Right lobe of liver (tissue), 6 donors: ENCODE measurements around the gene SORBS2. TPM values are rescaled to one million over a fixed set of nuclear protein-coding genes. Genes with fewer than 3 reads are reported as not detected.

Experiments
- ATAC-seq, 4 donors: fragments of 200-7000 bp; cut with Tn5 transposase; one replicate each; pipeline ENCODE4 v1.9.1; 2020; ENCODE audit warnings: mild to moderate bottlenecking in 4 of 4, moderate library complexity in 4 of 4
- DNase-seq, 3 donors: peaks; one replicate each; pipeline ENCODE4 v3.0.0-alpha.2; 2020
- H3K27ac ChIP-seq, 3 donors: fragments of 200-600 bp; one replicate each; pipeline ENCODE4 v1.8.0; 2022
- H3K27me3 ChIP-seq, 2 donors: fragments of 200-600 bp; one replicate each; pipeline ENCODE4 v1.8.0; 2022
- H3K36me3 ChIP-seq, 4 donors: fragments of 200-600 bp; sonication (generic) in 1 of 4; one replicate each; pipeline versions ENCODE4 v1.5.1 to v1.8.0; 2017 to 2022; ENCODE audit warnings: control low read depth in 1 of 4
- H3K4me1 ChIP-seq, 4 donors: fragments of 200-600 bp; sonication (generic) in 1 of 4; one replicate each; pipeline versions ENCODE4 v1.5.1 to v1.8.0; 2017 to 2022; ENCODE audit warnings: control low read depth in 1 of 4
- H3K4me3 ChIP-seq, 3 donors: fragments of 200-600 bp; one replicate each; pipeline ENCODE4 v1.8.0; 2022
- H3K9me3 ChIP-seq, 4 donors: fragments of 200-600 bp; sonication (generic) in 1 of 4; one replicate each; pipeline versions ENCODE4 v1.5.1 to v1.8.0; 2017 to 2022; ENCODE audit warnings: control low read depth in 1 of 4
- POLR2A ChIP-seq: fragments of 450-650 bp; IDR thresholded peaks from one replicate; pipeline ENCODE4 v1.6.1; 2017; ENCODE audit warnings: antibody characterized with exemption, mild to moderate bottlenecking
- WGBS: methylation state at CpG from one replicate; pipeline ENCODE4 v1.1.6; 2018; ENCODE audit warnings: low coverage, low lambda C conversion rate; ENCODE audit not compliant: insufficient coverage; ENCODE audit errors: missing lambda C conversion rate; 5-methylcytosine and 5-hydroxymethylcytosine counted together
- intact Hi-C, 2 donors: fragments of 100-400 bp; cut with DNase I; formaldehyde crosslinking; loops; one replicate each; pipeline versions ENCODE4 v1.11.2 to v1.14.1; 2022
- total RNA-seq, 6 experiments: library from RNA; depleted of rRNA in 2 of 6; stranded (reverse); fragments of >200 nt in 2 of 6; fragmentation: NEBNext Ultra II Directional in 3 of 6; extraction: Animal tissue kit (Norgen Biotek cat#: 25700) in 3 of 6; gene quantifications; one replicate each; pipeline versions ENCODE4 v1.1.0 to v1.2.4, GENCODE V29; 2016 to 2023
- TF ChIP-seq, protein P1 (sequence below), 4 donors: fragments of 200-600 bp in 3 of 4; fragments of 450-650 bp in 1 of 4; IDR thresholded peaks; one replicate each; pipeline versions ENCODE4 v1.5.1 to v1.8.0; 2016 to 2022; ENCODE audit warnings: antibody characterized with exemption in 4 of 4, mild to moderate bottlenecking in 2 of 4
- donor health status: DM: no; HTN: yes; CAD: no.
- donor health status: DM: no; HTN: no; CAD: no.
- donor health status: DM: no; HTN: no; CAD: no.
- donor health status: DM: no; HTN: yes; CAD: no.
- donor health status: DM: no; HTN: yes; CAD: no.

The SORBS2 gene
- total RNA-seq, 6 experiments from 2014 or later, result 60.8 to 144 (median 107) TPM

DNA sequence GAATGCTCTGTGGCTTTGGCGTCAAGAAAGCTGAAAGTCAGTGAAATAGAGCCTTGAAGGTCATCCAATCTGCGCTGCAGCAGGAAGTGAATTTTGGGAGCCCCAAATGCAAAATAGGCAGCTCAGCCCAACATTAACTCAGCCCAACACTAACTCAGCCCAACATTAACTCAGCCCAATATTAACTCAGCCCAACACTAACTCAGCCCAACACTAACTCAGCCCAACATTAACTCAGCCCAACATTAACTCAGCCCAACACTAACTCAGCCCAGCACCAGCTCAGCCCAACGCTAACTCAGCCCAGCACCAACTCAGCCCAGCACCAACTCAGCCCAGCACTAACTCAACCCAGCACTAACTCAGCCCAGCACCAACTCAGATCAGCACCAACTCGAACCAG, 71.5 kb downstream of the SORBS2 start:
- H3K27me3 ChIP-seq, result no peaks in the 10 kb centered on the region
- TF ChIP-seq, protein P1, sequence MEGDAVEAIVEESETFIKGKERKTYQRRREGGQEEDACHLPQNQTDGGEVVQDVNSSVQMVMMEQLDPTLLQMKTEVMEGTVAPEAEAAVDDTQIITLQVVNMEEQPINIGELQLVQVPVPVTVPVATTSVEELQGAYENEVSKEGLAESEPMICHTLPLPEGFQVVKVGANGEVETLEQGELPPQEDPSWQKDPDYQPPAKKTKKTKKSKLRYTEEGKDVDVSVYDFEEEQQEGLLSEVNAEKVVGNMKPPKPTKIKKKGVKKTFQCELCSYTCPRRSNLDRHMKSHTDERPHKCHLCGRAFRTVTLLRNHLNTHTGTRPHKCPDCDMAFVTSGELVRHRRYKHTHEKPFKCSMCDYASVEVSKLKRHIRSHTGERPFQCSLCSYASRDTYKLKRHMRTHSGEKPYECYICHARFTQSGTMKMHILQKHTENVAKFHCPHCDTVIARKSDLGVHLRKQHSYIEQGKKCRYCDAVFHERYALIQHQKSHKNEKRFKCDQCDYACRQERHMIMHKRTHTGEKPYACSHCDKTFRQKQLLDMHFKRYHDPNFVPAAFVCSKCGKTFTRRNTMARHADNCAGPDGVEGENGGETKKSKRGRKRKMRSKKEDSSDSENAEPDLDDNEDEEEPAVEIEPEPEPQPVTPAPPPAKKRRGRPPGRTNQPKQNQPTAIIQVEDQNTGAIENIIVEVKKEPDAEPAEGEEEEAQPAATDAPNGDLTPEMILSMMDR (IDR thresholded peaks at IDR 0.05), result no peak
- no peak for TF ChIP-seq POLR2A
- no peak overlapping the region for H3K4me3 ChIP-seq
- H3K4me1 ChIP-seq, result peaks cover 0 to 81% (median 24%) of the 10 kb centered on the region in 4 donors
- 53% methylated on average over 4 of the region's 4 CpGs for WGBS
- H3K9me3 ChIP-seq, result no peaks in the 10 kb centered on the region
- no peak for ATAC-seq
- DNase-seq, result no peak
- intact Hi-C loops, result no loop called here
- H3K27ac ChIP-seq, result peak overlapping the region in 2 of 3 donors; percentile 90 to 92
- H3K36me3 ChIP-seq, result no peaks in the 10 kb centered on the region

- intact Hi-C loops, result no loop called here
- H3K36me3 ChIP-seq, result peaks cover 0 to 2% (median 0%) of the 10 kb centered on the region in 4 donors
- no peaks in the 10 kb centered on the region for H3K27me3 ChIP-seq
- H3K27ac ChIP-seq, result peak overlapping the region; percentile 80 to 90 (median 88)
- TF ChIP-seq POLR2A, result no peak
- TF ChIP-seq, protein P1 (IDR thresholded peaks at IDR 0.05), result no peak
- DNase-seq (no peak), ATAC-seq (peak in 3 of 4 donors; percentile 16 to 28 (median 16))
- no peaks in the 10 kb centered on the region for H3K9me3 ChIP-seq
- H3K4me1 ChIP-seq, result peaks cover 0 to 70% (median 24%) of the 10 kb centered on the region in 4 donors
- no peak overlapping the region for H3K4me3 ChIP-seq
Observed at GRCh38 chr4:185738820-185739219, 73.2 kb downstream of the SORBS2 start.

- WGBS, result 12% methylated on average over 9 of the region's 10 CpGs
- no peak for TF ChIP-seq POLR2A
- TF ChIP-seq, protein P1 (IDR thresholded peaks at IDR 0.05), result no peak
- Histone ChIP-seq H3K36me3 (peaks cover 0 to 8% (median 0%) of the 10 kb centered on the region in 4 donors), H3K27ac (peak overlapping the region; percentile 80 to 90 (median 88)), H3K27me3 (no peaks in the 10 kb centered on the region), H3K9me3 (no peaks in the 10 kb centered on the region), H3K4me3 (peak overlapping the region in 2 of 3 donors; percentile 2 to 21), H3K4me1 (peaks cover 0 to 65% (median 22%) of the 10 kb centered on the region in 4 donors)
- DNase-seq, result no peak
- ATAC-seq, result peak in 3 of 4 donors; percentile 9 to 25 (median 11)
- intact Hi-C loops, result no loop called here
Observed at GRCh38 chr4:185738038-185738552, 73.9 kb downstream of the SORBS2 start.

- Histone ChIP-seq H3K4me1 (peaks cover 0 to 60% (median 18%) of the 10 kb centered on the region in 4 donors), H3K4me3 (peak overlapping the region in 2 of 3 donors; percentile 2 to 21), H3K9me3 (no peaks in the 10 kb centered on the region), H3K27ac (peak overlapping the region; percentile 80 to 90 (median 88)), H3K36me3 (peaks cover 0 to 8% (median 0%) of the 10 kb centered on the region in 4 donors), H3K27me3 (no peaks in the 10 kb centered on the region)
- 79% methylated on average over 5 of the region's 21 CpGs for WGBS
- ATAC-seq (peak in 1 of 4 donors; percentile 3), DNase-seq (no peak)
- TF ChIP-seq POLR2A, result no peak
- TF ChIP-seq, protein P1 (IDR thresholded peaks at IDR 0.05), result no peak
- intact Hi-C loops, result no loop called here
Observed at GRCh38 chr4:185737489-185738037, 74.4 kb downstream of the SORBS2 start.
